H1 (cell line): ENCODE results near the gene CIZ1. TPM values are rescaled to one million over a fixed set of nuclear protein-coding genes. Genes with fewer than 3 reads are reported as not detected.

Experiments
- CTCF ChIA-PET: fragments of 300-600 bp; sonication (Branson Sonifier 250); formaldehyde crosslinking; loops from one replicate; lab custom pipeline; 2021; ENCODE audit not compliant: partially characterized antibody; lab: Charles Lee
- POLR2A ChIA-PET: fragments of 300-600 bp; sonication (Branson Sonifier 250); formaldehyde crosslinking; loops from one replicate; lab custom pipeline; 2021; ENCODE audit warnings: inconsistent platforms; ENCODE audit not compliant: partially characterized antibody; lab: Charles Lee
- DNase-seq, 2 experiments: peaks; one replicate each; pipeline versions ENCODE4 v3.0.0 to v3.0.0-alpha.2; 2010 to 2022; ENCODE audit warnings: low spot score in 2 of 2, low read depth in 1 of 2, mixed read lengths in 1 of 2
- FAIRE-seq: peaks from 2 replicates; lab custom pipeline; 2011; peaks lifted over from hg19 to GRCh38; lab: Jason Lieb, UNC
- H2AFZ ChIP-seq: 2 replicates; pipeline ENCODE4 v1.8.1; 2012; ENCODE audit warnings: low read length, inconsistent platforms
- H2AK5ac ChIP-seq: 2 replicates; pipeline ENCODE4 v1.6.1; 2013; ENCODE audit warnings: low read depth, low read length
- H2BK120ac ChIP-seq: replicated peaks from 2 replicates; pipeline ENCODE3; 2013; ENCODE audit warnings: low read depth, low read length, inconsistent platforms
- H2BK12ac ChIP-seq: 2 replicates; pipeline ENCODE4 v1.6.1; 2013; ENCODE audit warnings: low read depth, low read length
- H2BK15ac ChIP-seq: 2 replicates; pipeline ENCODE4 v1.6.1; 2013; ENCODE audit warnings: low read length
- H2BK20ac ChIP-seq: 2 replicates; pipeline ENCODE4 v1.6.1; 2013; ENCODE audit warnings: low read length
- H2BK5ac ChIP-seq: 2 replicates; pipeline ENCODE4 v1.6.1; 2013; ENCODE audit warnings: low read depth, low read length
- H3K14ac ChIP-seq: 2 replicates; pipeline ENCODE4 v1.6.1; 2013; ENCODE audit warnings: inconsistent platforms; ENCODE audit not compliant: insufficient read length
- H3K18ac ChIP-seq: 2 replicates; pipeline ENCODE4 v1.6.1; 2013; ENCODE audit warnings: low read length; ENCODE audit errors: extremely low read depth
- H3K23ac ChIP-seq: 2 replicates; pipeline ENCODE4 v1.6.1; 2013; ENCODE audit warnings: inconsistent platforms; ENCODE audit not compliant: insufficient read length
- H3K23me2 ChIP-seq: 2 replicates; pipeline ENCODE4 v1.6.1; 2013; ENCODE audit warnings: low read depth, low read length
- H3K27ac ChIP-seq: 2 replicates; pipeline ENCODE4 v1.6.1; 2011; ENCODE audit warnings: low read depth, low read length, inconsistent platforms
- H3K27me3 ChIP-seq, 4 experiments: replicated peaks in 1 of 4; 1 replicate in 1 of 4; 2 replicates in 3 of 4; pipeline versions ENCODE4 v1.6.1 to v1.8.1; 2011 to 2013; ENCODE audit warnings: low read length in 3 of 4, mild to moderate bottlenecking in 3 of 4, inconsistent platforms in 2 of 4, mixed read lengths in 2 of 4, moderate library complexity in 1 of 4; ENCODE audit not compliant: control insufficient read depth in 3 of 4, insufficient read depth in 3 of 4; ENCODE audit errors: extremely low read depth in 1 of 4
- H3K36me3 ChIP-seq, 4 experiments: 2 replicates each; pipeline versions ENCODE4 v1.6.1 to v1.8.1; 2011 to 2013; ENCODE audit warnings: mild to moderate bottlenecking in 4 of 4, low read length in 3 of 4, moderate library complexity in 2 of 4, control low read depth in 1 of 4, inconsistent platforms in 1 of 4; ENCODE audit not compliant: insufficient read depth in 4 of 4, control insufficient read depth in 2 of 4
- H3K4ac ChIP-seq: replicated peaks from 2 replicates; pipeline ENCODE3; 2013; ENCODE audit warnings: low read length, low read depth, mixed read lengths, inconsistent platforms; ENCODE audit not compliant: insufficient read length
- H3K4me1 ChIP-seq, 4 experiments: replicated peaks in 1 of 4; 1 replicate in 1 of 4; 2 replicates in 3 of 4; pipeline versions ENCODE4 v1.6.1 to v1.8.1; 2011 to 2013; ENCODE audit warnings: low read length in 3 of 4, inconsistent platforms in 2 of 4, mixed read lengths in 1 of 4; ENCODE audit not compliant: insufficient read depth in 4 of 4, control insufficient read depth in 3 of 4
- H3K4me2 ChIP-seq, 2 experiments: 2 replicates each; pipeline versions ENCODE4 v1.6.1 to v1.8.1; 2011 to 2013; ENCODE audit warnings: low read depth in 2 of 2, low read length in 2 of 2, control low read depth in 1 of 2, inconsistent platforms in 1 of 2, mild to moderate bottlenecking in 1 of 2; ENCODE audit not compliant: insufficient read depth in 1 of 2
- H3K4me3 ChIP-seq, 4 experiments: fragments of 200-600, 300-600 bp in 1 of 4; sonication (generic), shearing (Covaris generic), sonication (Bioruptor Twin) in 1 of 4; 2 replicates each; pipeline versions ENCODE4 v1.5.1 to v1.8.1; 2011 to 2016; ENCODE audit warnings: low read length in 4 of 4, low read depth in 3 of 4, control low read depth in 2 of 4, inconsistent platforms in 2 of 4, mild to moderate bottlenecking in 2 of 4, mixed read lengths in 1 of 4, moderate library complexity in 1 of 4; ENCODE audit not compliant: insufficient read depth in 2 of 4; ENCODE audit errors: extremely low read depth in 1 of 4
- H3K56ac ChIP-seq: replicated peaks from 2 replicates; pipeline ENCODE3; 2013; ENCODE audit warnings: low read depth, mild to moderate bottlenecking, mixed read lengths, low read length, inconsistent platforms; ENCODE audit not compliant: insufficient read length
- H3K79me1 ChIP-seq: 2 replicates; pipeline ENCODE4 v1.6.1; 2013; ENCODE audit warnings: low read depth, low read length, control low read depth
- H3K79me2 ChIP-seq, 2 experiments: 2 replicates each; pipeline versions ENCODE4 v1.6.1 to v1.8.1; 2012 to 2013; ENCODE audit warnings: low read length in 2 of 2, mild to moderate bottlenecking in 2 of 2, inconsistent platforms in 1 of 2; ENCODE audit not compliant: insufficient read depth in 2 of 2, control insufficient read depth in 1 of 2
- H3K9ac ChIP-seq, 4 experiments: replicated peaks in 1 of 4; 1 replicate in 1 of 4; 2 replicates in 3 of 4; pipeline versions ENCODE4 v1.6.1 to v1.8.1; 2011 to 2013; ENCODE audit warnings: low read depth in 3 of 4, low read length in 3 of 4, control low read depth in 2 of 4, mild to moderate bottlenecking in 2 of 4, moderate library complexity in 2 of 4, inconsistent platforms in 1 of 4; ENCODE audit errors: extremely low read depth in 1 of 4
- H3K9me3 ChIP-seq, 2 experiments: 2 replicates each; pipeline versions ENCODE4 v1.6.1 to v1.8.1; 2012 to 2013; ENCODE audit warnings: mild to moderate bottlenecking in 2 of 2, moderate library complexity in 2 of 2, control low read depth in 1 of 2, inconsistent platforms in 1 of 2, low read depth in 1 of 2, low read length in 1 of 2, mixed read lengths in 1 of 2; ENCODE audit not compliant: insufficient read depth in 2 of 2
- H4K20me1 ChIP-seq, 2 experiments: replicated peaks in 1 of 2; 2 replicates each; pipeline versions ENCODE3 to v1.8.1; 2011 to 2013; ENCODE audit warnings: inconsistent platforms in 2 of 2, low read length in 2 of 2, mild to moderate bottlenecking in 1 of 2; ENCODE audit not compliant: insufficient read depth in 2 of 2, control insufficient read depth in 1 of 2
- H4K5ac ChIP-seq: 2 replicates; pipeline ENCODE4 v1.6.1; 2013; ENCODE audit warnings: low read length, low read depth, mixed read lengths, inconsistent platforms; ENCODE audit not compliant: insufficient read length
- H4K8ac ChIP-seq: 2 replicates; pipeline ENCODE4 v1.8.0; 2013; ENCODE audit warnings: mild to moderate bottlenecking, moderate library complexity, low read length, inconsistent platforms; ENCODE audit not compliant: insufficient read depth; ENCODE audit errors: extremely low read depth
- H4K91ac ChIP-seq: replicated peaks from 2 replicates; pipeline ENCODE3; 2013; ENCODE audit warnings: low read length, mixed read lengths, inconsistent platforms; ENCODE audit not compliant: insufficient read length
- CBX8 ChIP-seq: fragments of 300-800, 300-1000 bp; sonication (generic); IDR thresholded peaks from 2 replicates; pipeline ENCODE4 v1.7.1; 2016; ENCODE audit warnings: low read depth, low read length, borderline replicate concordance
- CEBPB ChIP-seq: IDR thresholded peaks from 2 replicates; pipeline ENCODE4 v1.6.1; 2012; ENCODE audit warnings: low read depth, low read length
- KDM4A ChIP-seq: IDR thresholded peaks from one replicate; pipeline ENCODE4 v1.7.1; 2012; ENCODE audit warnings: low read depth, mild to moderate bottlenecking, moderate library complexity, low read length, inconsistent platforms; ENCODE audit not compliant: severe bottlenecking
- NRF1 ChIP-seq: IDR thresholded peaks from 2 replicates; pipeline ENCODE4 v1.6.1; 2011; ENCODE audit warnings: mild to moderate bottlenecking, low read depth, low read length, improper control_type of control experiment
- PHF8 ChIP-seq: fragments of 200-600 bp; sonication (generic); conservative IDR thresholded peaks from 2 replicates; pipeline ENCODE4 v1.7.1; 2012; ENCODE audit warnings: low read depth, mild to moderate bottlenecking, inconsistent platforms, low read length, moderate library complexity
- POLR2A ChIP-seq, 2 experiments: IDR thresholded peaks; 1 replicate in 1 of 2; 2 replicates in 1 of 2; pipeline ENCODE4 v1.6.1; 2011; ENCODE audit warnings: low read depth in 2 of 2, low read length in 2 of 2, mild to moderate bottlenecking in 2 of 2; ENCODE audit errors: control extremely low read depth in 1 of 2
- POU5F1 ChIP-seq: IDR thresholded peaks from 2 replicates; pipeline ENCODE4 v1.6.1; 2011; ENCODE audit warnings: low read depth, mild to moderate bottlenecking, low read length, moderate library complexity
- SP1 ChIP-seq: IDR thresholded peaks from 2 replicates; pipeline ENCODE4 v1.6.1; 2011; ENCODE audit warnings: low read depth, low read length
- SP2 ChIP-seq: IDR thresholded peaks from 2 replicates; pipeline ENCODE4 v1.6.1; 2012; ENCODE audit warnings: mild to moderate bottlenecking, low read length, inconsistent platforms
- SP4 ChIP-seq: IDR thresholded peaks from 2 replicates; pipeline ENCODE4 v1.6.1; 2012; ENCODE audit warnings: low read length, inconsistent platforms
- ZNF274 ChIP-seq: IDR thresholded peaks from 2 replicates; pipeline ENCODE4 v1.7.0; 2012; ENCODE audit warnings: low read length, borderline replicate concordance; ENCODE audit errors: extremely low read depth
- WGBS, 2 experiments: shearing (Covaris generic) in 1 of 2; methylation state at CpG; one replicate each; pipeline versions ENCODE4 v1.1.6 to v1.1.7; 2013 to 2015; ENCODE audit warnings: low lambda C conversion rate in 2 of 2, mixed read lengths in 2 of 2, inconsistent platforms in 1 of 2, low coverage in 1 of 2, missing lambda C conversion rate in 1 of 2; ENCODE audit not compliant: insufficient replicate concordance in 2 of 2, insufficient coverage in 1 of 2, insufficient read length in 1 of 2; ENCODE audit errors: extremely low coverage in 1 of 2, missing lambda C conversion rate in 1 of 2; 5-methylcytosine and 5-hydroxymethylcytosine counted together
- polyA plus RNA-seq, 7 experiments: library from polyadenylated mRNA; depleted of rRNA in 3 of 7; stranded (reverse) in 5 of 7; unstranded in 2 of 7; fragments of >200 nt in 5 of 7; fragments of 200-250 nt in 2 of 7; gene quantifications; 1 replicate in 5 of 7; 2 replicates in 1 of 7; 4 replicates in 1 of 7; pipeline versions ENCODE4 v1.2.1 to v1.2.3, GENCODE V29; 2011 to 2013; ENCODE audit warnings: missing spikeins in 2 of 7, mixed read lengths in 2 of 7
- total RNA-seq: library from RNA; stranded (reverse); fragmentation: NEBNext Ultra II Directional; extraction: Animal tissue kit (Norgen Biotek cat#: 25700); gene quantifications from 2 replicates; pipeline ENCODE4 v1.2.1, GENCODE V29; 2021
- TF ChIP-seq, protein P1 (sequence below): IDR thresholded peaks from 2 replicates; pipeline ENCODE4 v1.6.1; 2012; ENCODE audit warnings: inconsistent platforms
- TF ChIP-seq, protein P2 (sequence below): IDR thresholded peaks from 2 replicates; pipeline ENCODE4 v1.6.1; 2012; ENCODE audit warnings: inconsistent platforms

Gene CIZ1
- total and polyA plus RNA-seq, 2 of the 8 experiments (the other 6 are each of a cell fraction or from before 2014, with no cell fraction given): 66.0 to 107 TPM

DNA sequence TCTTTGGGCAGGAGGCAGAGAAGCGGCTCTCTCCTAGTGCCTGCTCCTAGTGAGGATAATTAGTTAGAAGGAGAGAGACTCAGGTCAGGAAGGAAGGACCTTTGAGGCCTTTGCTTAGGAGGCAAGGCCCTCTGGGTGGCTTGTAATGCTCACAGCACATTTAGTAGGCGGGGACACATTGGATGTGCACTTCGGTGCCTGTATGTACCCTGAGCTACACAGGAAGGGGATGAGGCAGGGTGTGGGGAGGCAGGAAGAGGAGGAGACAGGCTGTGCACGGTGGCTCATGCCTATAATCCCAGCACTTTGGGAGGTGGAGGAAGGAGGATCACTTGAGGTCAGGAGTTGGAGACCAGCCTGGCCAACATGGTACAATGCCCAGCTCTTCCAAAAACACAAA is 49.3 kb downstream of the CIZ1 start:
- Histone ChIP-seq H2BK120ac (no peak overlapping the region), H3K14ac (no peak overlapping the region), H3K4me3 (no peak overlapping the region), H3K79me2 (no peaks in the 10 kb centered on the region), H3K27ac (no peak overlapping the region), H3K23ac (no peak overlapping the region), H3K27me3 (no peaks in the 10 kb centered on the region), H2AFZ (no peak overlapping the region), H4K91ac (no peak overlapping the region), H3K18ac (no peak overlapping the region), H3K4me1 (no peaks in the 10 kb centered on the region), H3K56ac (no peak overlapping the region), H2AK5ac (no peak overlapping the region), H3K36me3 (no peaks in the 10 kb centered on the region), H2BK20ac (no peak overlapping the region), H3K9ac (no peak overlapping the region), H3K4ac (no peak overlapping the region), H3K23me2 (no peaks in the 10 kb centered on the region), H3K79me1 (no peaks in the 10 kb centered on the region), H4K20me1 (no peaks in the 10 kb centered on the region), H3K9me3 (no peaks in the 10 kb centered on the region), H2BK12ac (no peak overlapping the region), H4K5ac (no peak overlapping the region), H2BK5ac (no peak overlapping the region), H4K8ac (no peak overlapping the region; the same call in 1 of the 2 replicates), H2BK15ac (no peak overlapping the region), H3K4me2 (no peak overlapping the region)
- WGBS, 2 experiments: 87% methylated on average over 4 of the region's 4 CpGs; no CpG with 5 or more reads in 1 of the 2 experiments
- ChIA-PET POLR2A (interaction anchor here (1.4 to 1.5 kb wide), 2 partner anchors 8 to 20 kb away, joined by 3 read pairs; no protein-coding TSS in a partner anchor), CTCF (interaction anchor here (0.6 to 2.8 kb wide), 5 partner anchors 9 to 39 kb away, joined by 3 to 15 read pairs (median 12); no protein-coding TSS in a partner anchor)
- FAIRE-seq (no peak), DNase-seq (no peak)
- TF ChIP-seq KDM4A (no peak), CEBPB (no peak), SP2 (no peak), CBX8 (no peak), NRF1 (no peak), SP4 (no peak), SP1 (no peak), POU5F1 (no peak), POLR2A (IDR thresholded peaks at IDR 0.05; ENCODE audit: control extremely low read depth in 1 of 2, low read depth in 2 of 2, low read length in 2 of 2) (no peak), PHF8 (no peak), ZNF274 (no peak)
- TF ChIP-seq, protein P1, sequence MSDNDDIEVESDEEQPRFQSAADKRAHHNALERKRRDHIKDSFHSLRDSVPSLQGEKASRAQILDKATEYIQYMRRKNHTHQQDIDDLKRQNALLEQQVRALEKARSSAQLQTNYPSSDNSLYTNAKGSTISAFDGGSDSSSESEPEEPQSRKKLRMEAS: no peak
- TF ChIP-seq, protein P2, sequence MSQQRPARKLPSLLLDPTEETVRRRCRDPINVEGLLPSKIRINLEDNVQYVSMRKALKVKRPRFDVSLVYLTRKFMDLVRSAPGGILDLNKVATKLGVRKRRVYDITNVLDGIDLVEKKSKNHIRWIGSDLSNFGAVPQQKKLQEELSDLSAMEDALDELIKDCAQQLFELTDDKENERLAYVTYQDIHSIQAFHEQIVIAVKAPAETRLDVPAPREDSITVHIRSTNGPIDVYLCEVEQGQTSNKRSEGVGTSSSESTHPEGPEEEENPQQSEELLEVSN: no peak
